ENCODE results near the gene SLC6A9. TPM values are rescaled to one million over a fixed set of nuclear protein-coding genes. Genes with fewer than 3 reads are reported as not detected.

Gene SLC6A9
- total and polyA plus RNA-seq, 2 of the 8 experiments (the other 6 are each of a cell fraction or from before 2014, with no cell fraction given): 20.2 to 24.2 TPM

DNA sequence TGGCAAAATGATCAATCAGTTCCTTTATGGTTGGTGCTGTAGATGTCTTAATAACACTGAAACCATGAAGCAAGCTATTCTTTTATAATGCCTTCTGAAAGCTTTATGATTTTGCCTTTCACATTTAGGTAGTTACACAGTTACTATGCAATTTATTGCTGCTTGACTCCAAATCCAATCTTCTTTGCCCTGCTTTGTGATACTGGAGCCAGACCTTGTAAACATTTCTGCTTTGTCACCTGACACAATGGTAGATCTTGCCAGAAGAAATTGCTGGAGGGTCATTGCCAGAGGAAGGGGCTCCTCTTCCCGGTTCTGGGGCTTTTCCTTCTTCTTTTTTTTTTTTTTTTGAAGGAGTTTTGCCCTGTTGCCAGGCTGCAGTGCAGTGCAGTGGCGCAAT, 46.8 kb upstream of the SLC6A9 start:
- Histone ChIP-seq H3K4me3 (ENCODE audit: extremely low read depth in 1 of 4, insufficient read depth in 2 of 4, low read depth in 3 of 4, low read length in 4 of 4) (no peak overlapping the region), H2BK12ac (ENCODE audit: low read depth, low read length) (no peak overlapping the region), H3K18ac (ENCODE audit: extremely low read depth, low read length) (no peak overlapping the region), H3K4ac (replicated peaks; ENCODE audit: insufficient read length, low read depth, low read length) (no peak overlapping the region), H3K9ac (replicated peaks in 1 of 4; ENCODE audit: extremely low read depth in 1 of 4, low read depth in 3 of 4, low read length in 3 of 4) (no peak overlapping the region), H3K79me2 (ENCODE audit: control insufficient read depth in 1 of 2, insufficient read depth in 2 of 2, low read length in 2 of 2) (no peaks in the 10 kb centered on the region), H3K23ac (ENCODE audit: insufficient read length) (no peak overlapping the region), H2AK5ac (ENCODE audit: low read depth, low read length) (no peak overlapping the region), H3K14ac (ENCODE audit: insufficient read length) (no peak overlapping the region), H3K56ac (replicated peaks; ENCODE audit: insufficient read length, low read depth, low read length) (no peak overlapping the region), H4K20me1 (replicated peaks in 1 of 2; ENCODE audit: control insufficient read depth in 1 of 2, insufficient read depth in 2 of 2, low read length in 2 of 2) (no peaks in the 10 kb centered on the region), H3K4me1 (replicated peaks in 1 of 4; ENCODE audit: control insufficient read depth in 3 of 4, insufficient read depth in 4 of 4, low read length in 3 of 4) (peaks cover 0 to 4% (median 2%) of the 10 kb centered on the region in 4 experiments; a peak in 2 of 7 replicates), H3K79me1 (ENCODE audit: low read depth, low read length) (no peaks in the 10 kb centered on the region), H3K36me3 (ENCODE audit: control insufficient read depth in 2 of 4, insufficient read depth in 4 of 4, low read length in 3 of 4) (no peaks in the 10 kb centered on the region), H4K5ac (ENCODE audit: insufficient read length, low read depth, low read length) (no peak overlapping the region), H3K9me3 (ENCODE audit: insufficient read depth in 2 of 2, low read depth in 1 of 2, low read length in 1 of 2) (no peaks in the 10 kb centered on the region), H3K23me2 (ENCODE audit: low read depth, low read length) (no peaks in the 10 kb centered on the region), H2AFZ (ENCODE audit: low read length) (no peak overlapping the region), H3K27ac (ENCODE audit: low read depth, low read length) (no peak overlapping the region), H2BK15ac (ENCODE audit: low read length) (no peak overlapping the region), H2BK120ac (replicated peaks; ENCODE audit: low read depth, low read length) (no peak overlapping the region), H4K91ac (replicated peaks; ENCODE audit: insufficient read length, low read length) (no peak overlapping the region), H4K8ac (ENCODE audit: extremely low read depth, insufficient read depth, low read length) (no peak overlapping the region), H2BK5ac (ENCODE audit: low read depth, low read length) (no peak overlapping the region), H2BK20ac (ENCODE audit: low read length) (no peak overlapping the region), H3K4me2 (ENCODE audit: insufficient read depth in 1 of 2, low read depth in 2 of 2, low read length in 2 of 2) (no peak overlapping the region), H3K27me3 (replicated peaks in 1 of 4; ENCODE audit: control insufficient read depth in 3 of 4, extremely low read depth in 1 of 4, insufficient read depth in 3 of 4, low read length in 3 of 4) (no peaks in the 10 kb centered on the region)
- 50% methylated on average over 1 of the region's 2 CpGs; no CpG with 5 or more reads in 1 of the 2 experiments for WGBS, 2 experiments (ENCODE audit: extremely low coverage in 1 of 2, insufficient coverage in 1 of 2, insufficient read length in 1 of 2, insufficient replicate concordance in 2 of 2, low coverage in 1 of 2, low lambda C conversion rate in 2 of 2, missing lambda C conversion rate in 1 of 2)
- ChIA-PET POLR2A (ENCODE audit: partially characterized antibody) (interaction anchor here (1.2 kb wide), 1 partner anchor 46 kb away, joined by 3 read pairs; the partner anchor contains the start of gene SLC6A9), CTCF (ENCODE audit: partially characterized antibody) (interaction anchor here (0.7 to 2.0 kb wide), 3 partner anchors 10 to 612 kb away, joined by 3 to 7 read pairs (median 3); no protein-coding TSS in a partner anchor)
- FAIRE-seq (no peak), DNase-seq (ENCODE audit: low read depth in 1 of 2, low spot score in 2 of 2) (no peak)
- TF ChIP-seq, protein P1, sequence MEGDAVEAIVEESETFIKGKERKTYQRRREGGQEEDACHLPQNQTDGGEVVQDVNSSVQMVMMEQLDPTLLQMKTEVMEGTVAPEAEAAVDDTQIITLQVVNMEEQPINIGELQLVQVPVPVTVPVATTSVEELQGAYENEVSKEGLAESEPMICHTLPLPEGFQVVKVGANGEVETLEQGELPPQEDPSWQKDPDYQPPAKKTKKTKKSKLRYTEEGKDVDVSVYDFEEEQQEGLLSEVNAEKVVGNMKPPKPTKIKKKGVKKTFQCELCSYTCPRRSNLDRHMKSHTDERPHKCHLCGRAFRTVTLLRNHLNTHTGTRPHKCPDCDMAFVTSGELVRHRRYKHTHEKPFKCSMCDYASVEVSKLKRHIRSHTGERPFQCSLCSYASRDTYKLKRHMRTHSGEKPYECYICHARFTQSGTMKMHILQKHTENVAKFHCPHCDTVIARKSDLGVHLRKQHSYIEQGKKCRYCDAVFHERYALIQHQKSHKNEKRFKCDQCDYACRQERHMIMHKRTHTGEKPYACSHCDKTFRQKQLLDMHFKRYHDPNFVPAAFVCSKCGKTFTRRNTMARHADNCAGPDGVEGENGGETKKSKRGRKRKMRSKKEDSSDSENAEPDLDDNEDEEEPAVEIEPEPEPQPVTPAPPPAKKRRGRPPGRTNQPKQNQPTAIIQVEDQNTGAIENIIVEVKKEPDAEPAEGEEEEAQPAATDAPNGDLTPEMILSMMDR (IDR thresholded peaks at IDR 0.05; ENCODE audit: control extremely low read depth in 1 of 3, insufficient read depth in 1 of 3, low read depth in 1 of 3, low read length in 3 of 3): no peak
- TF ChIP-seq POLR2AphosphoS5 (IDR thresholded peaks at IDR 0.05; ENCODE audit: low read depth, low read length): no peak
- TF ChIP-seq TEAD4 (IDR thresholded peaks at IDR 0.05; ENCODE audit: low read depth, low read length): no peak

All from H1 (cell line).